ENCODE measurements around the gene NRXN3. TPM values are rescaled to one million over a fixed set of nuclear protein-coding genes. Genes with fewer than 3 reads are reported as not detected.

NRXN3 gene
- total RNA-seq, 1 experiment from 2014 or later, result not detected

DNA sequence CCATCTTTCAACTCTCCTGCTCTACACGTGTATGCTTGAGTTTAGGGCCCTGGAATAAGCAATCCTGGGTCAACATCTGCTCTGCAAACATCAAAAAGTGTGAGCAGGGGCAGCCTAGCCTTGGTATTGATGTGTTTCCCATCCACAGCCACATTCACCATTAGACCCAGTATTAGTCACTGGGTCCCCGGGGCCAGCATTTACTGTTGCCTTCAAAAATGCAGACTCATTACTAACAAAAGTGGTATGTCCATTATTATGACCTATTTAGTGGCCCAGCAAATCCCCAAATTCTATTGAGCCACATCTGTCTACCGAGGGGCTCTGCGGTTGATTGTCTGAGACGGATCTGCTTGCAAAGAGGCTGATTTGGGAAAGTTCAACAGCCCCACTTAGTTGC, 1379.3 kb downstream of the NRXN3 start:
- intact Hi-C loops (cut with micrococcal nuclease; ENCODE audit: unreplicated experiment), result no loop called here

DNA sequence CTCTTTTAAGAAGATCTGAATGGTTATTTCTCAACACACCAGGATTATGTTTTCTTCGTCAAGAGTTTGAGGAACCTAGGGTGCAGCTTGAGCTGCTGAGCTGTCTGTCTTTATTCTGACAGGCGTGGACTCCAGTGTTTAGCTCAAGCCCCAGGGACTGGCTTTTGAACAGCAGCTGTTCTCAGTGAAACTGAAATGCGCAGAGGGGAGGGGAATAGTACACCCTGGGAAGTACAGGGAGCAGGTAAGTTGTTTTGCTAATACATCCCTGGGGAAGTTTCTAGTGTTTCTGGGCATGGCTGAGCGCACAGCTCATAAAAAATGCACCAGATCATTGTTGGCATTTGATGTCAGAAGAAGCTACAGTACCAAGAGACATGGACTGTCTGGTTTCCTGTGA, 1381.3 kb downstream of the NRXN3 start:
- intact Hi-C loops (cut with micrococcal nuclease; ENCODE audit: unreplicated experiment), result no loop called here
- ChIA-PET POLR2A (ENCODE audit: unreplicated experiment) (no interaction called here), CTCF (interaction anchor here (0.5 kb wide), 1 partner anchor 212 kb away, joined by 6 read pairs; no protein-coding TSS in a partner anchor)
- H3K27me3 ChIP-seq (ENCODE audit: insufficient read depth, low read depth), result peaks cover 20% of the 10 kb centered on the region
- H3K9me2 ChIP-seq (ENCODE audit: insufficient read depth), result no peaks in the 10 kb centered on the region
- no peak overlapping the region for H3K4me2 ChIP-seq
- H3K9me3 ChIP-seq (ENCODE audit: insufficient read depth, low read depth), result no peaks in the 10 kb centered on the region
- H3F3A ChIP-seq (ENCODE audit: insufficient read depth, low read depth), result no peaks in the 10 kb centered on the region
- no peak overlapping the region for H3K27ac ChIP-seq
- TF ChIP-seq EZH2 (IDR thresholded peaks at IDR 0.05; ENCODE audit: low read depth), result no peak
- no peak for TF ChIP-seq CTCF (conservative IDR thresholded peaks at IDR 0.05)
- DNase-seq, result no peak
- H3K4me1 ChIP-seq (replicated peaks; ENCODE audit: insufficient read depth), result no peaks in the 10 kb centered on the region
- H3K36me3 ChIP-seq (ENCODE audit: low read depth), result no peaks in the 10 kb centered on the region
- H3K79me2 ChIP-seq (ENCODE audit: low read depth), result no peaks in the 10 kb centered on the region
- H4K20me1 ChIP-seq (ENCODE audit: insufficient read depth), result no peaks in the 10 kb centered on the region
- BruUV-seq (replicated peaks), result no TSS peak
- no peak overlapping the region for H2AFZ ChIP-seq
- H3K4me3 ChIP-seq, result no peak overlapping the region

More for the DNA sequence above, 1379.3 kb downstream of the NRXN3 start:
- H3K9me2 ChIP-seq (ENCODE audit: insufficient read depth), result no peaks in the 10 kb centered on the region
- no peak for DNase-seq
- ChIA-PET POLR2A (ENCODE audit: unreplicated experiment) (no interaction called here), CTCF (no interaction called here)
- no peaks in the 10 kb centered on the region for H3K4me1 ChIP-seq (replicated peaks; ENCODE audit: insufficient read depth)
- no peaks in the 10 kb centered on the region for H3F3A ChIP-seq (ENCODE audit: insufficient read depth, low read depth)
- no peak overlapping the region for H3K27ac ChIP-seq
- H3K36me3 ChIP-seq (ENCODE audit: low read depth), result no peaks in the 10 kb centered on the region
- no peaks in the 10 kb centered on the region for H3K79me2 ChIP-seq (ENCODE audit: low read depth)
- no peak overlapping the region for H2AFZ ChIP-seq
- peaks cover 20% of the 10 kb centered on the region for H3K27me3 ChIP-seq (ENCODE audit: insufficient read depth, low read depth)
- BruUV-seq (replicated peaks), result no TSS peak
- H3K4me2 ChIP-seq, result no peak overlapping the region
- no peaks in the 10 kb centered on the region for H3K9me3 ChIP-seq (ENCODE audit: insufficient read depth, low read depth)
- no peak overlapping the region for H3K4me3 ChIP-seq
- no peak for TF ChIP-seq CTCF (conservative IDR thresholded peaks at IDR 0.05)
- no peak for TF ChIP-seq EZH2 (IDR thresholded peaks at IDR 0.05; ENCODE audit: low read depth)
- H4K20me1 ChIP-seq (ENCODE audit: insufficient read depth), result no peaks in the 10 kb centered on the region

DNA sequence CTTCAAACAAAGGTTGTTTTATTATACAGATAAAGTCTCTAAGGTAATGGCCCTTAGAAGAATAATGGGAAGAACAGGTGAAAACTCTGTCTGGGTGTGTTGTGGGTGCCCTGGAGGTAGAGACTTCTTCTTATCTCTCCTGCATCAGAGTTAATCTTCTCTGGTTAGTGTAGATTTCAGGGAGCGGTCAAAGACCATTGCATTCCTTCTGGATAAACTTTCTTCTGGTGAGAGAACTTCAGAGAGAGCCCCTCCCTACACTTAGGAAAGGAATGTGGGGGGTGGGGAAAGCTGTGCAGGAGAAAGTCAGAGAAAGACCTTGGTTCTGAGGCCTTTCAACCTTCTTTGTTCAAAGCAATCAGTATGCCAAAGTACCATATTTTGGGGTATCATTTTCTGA, 1382.6 kb downstream of the NRXN3 start:
- Histone ChIP-seq H3K9me2 (ENCODE audit: insufficient read depth) (no peaks in the 10 kb centered on the region), H3K79me2 (ENCODE audit: low read depth) (no peaks in the 10 kb centered on the region), H3K4me3 (no peak overlapping the region), H3K4me2 (no peak overlapping the region), H3K36me3 (ENCODE audit: low read depth) (no peaks in the 10 kb centered on the region), H2AFZ (no peak overlapping the region), H3F3A (ENCODE audit: insufficient read depth, low read depth) (no peaks in the 10 kb centered on the region), H4K20me1 (ENCODE audit: insufficient read depth) (no peaks in the 10 kb centered on the region), H3K9me3 (ENCODE audit: insufficient read depth, low read depth) (no peaks in the 10 kb centered on the region), H3K4me1 (replicated peaks; ENCODE audit: insufficient read depth) (no peaks in the 10 kb centered on the region), H3K27ac (no peak overlapping the region), H3K27me3 (ENCODE audit: insufficient read depth, low read depth) (peaks cover 20% of the 10 kb centered on the region)
- CTCF ChIA-PET, result no interaction called here
- intact Hi-C loops (cut with micrococcal nuclease; ENCODE audit: unreplicated experiment), result no loop called here
- POLR2A ChIA-PET (ENCODE audit: unreplicated experiment), result no interaction called here
- no peak for TF ChIP-seq CTCF (conservative IDR thresholded peaks at IDR 0.05)
- TF ChIP-seq EZH2 (IDR thresholded peaks at IDR 0.05; ENCODE audit: low read depth), result no peak
- no TSS peak for BruUV-seq (replicated peaks)
- DNase-seq, result no peak

Measured in PC-9 (cell line).